GM23248 (cell line): ENCODE data around the gene BRD3.

Experiments
- EZH2 ChIP-seq: fragments of 200-600 bp; sonication (generic); IDR thresholded peaks from 2 replicates; pipeline ENCODE4 v1.6.1; 2018; ENCODE audit warnings: antibody characterized with exemption, mild to moderate bottlenecking; ENCODE audit not compliant: insufficient read depth, poor library complexity, severe bottlenecking
- EZH2phosphoT487 ChIP-seq: fragments of 200-600 bp; sonication (generic); IDR thresholded peaks from 2 replicates; pipeline ENCODE4 v1.6.1; 2018; ENCODE audit warnings: antibody characterized with exemption, moderate library complexity, mild to moderate bottlenecking, low read depth; ENCODE audit not compliant: insufficient read depth

DNA sequence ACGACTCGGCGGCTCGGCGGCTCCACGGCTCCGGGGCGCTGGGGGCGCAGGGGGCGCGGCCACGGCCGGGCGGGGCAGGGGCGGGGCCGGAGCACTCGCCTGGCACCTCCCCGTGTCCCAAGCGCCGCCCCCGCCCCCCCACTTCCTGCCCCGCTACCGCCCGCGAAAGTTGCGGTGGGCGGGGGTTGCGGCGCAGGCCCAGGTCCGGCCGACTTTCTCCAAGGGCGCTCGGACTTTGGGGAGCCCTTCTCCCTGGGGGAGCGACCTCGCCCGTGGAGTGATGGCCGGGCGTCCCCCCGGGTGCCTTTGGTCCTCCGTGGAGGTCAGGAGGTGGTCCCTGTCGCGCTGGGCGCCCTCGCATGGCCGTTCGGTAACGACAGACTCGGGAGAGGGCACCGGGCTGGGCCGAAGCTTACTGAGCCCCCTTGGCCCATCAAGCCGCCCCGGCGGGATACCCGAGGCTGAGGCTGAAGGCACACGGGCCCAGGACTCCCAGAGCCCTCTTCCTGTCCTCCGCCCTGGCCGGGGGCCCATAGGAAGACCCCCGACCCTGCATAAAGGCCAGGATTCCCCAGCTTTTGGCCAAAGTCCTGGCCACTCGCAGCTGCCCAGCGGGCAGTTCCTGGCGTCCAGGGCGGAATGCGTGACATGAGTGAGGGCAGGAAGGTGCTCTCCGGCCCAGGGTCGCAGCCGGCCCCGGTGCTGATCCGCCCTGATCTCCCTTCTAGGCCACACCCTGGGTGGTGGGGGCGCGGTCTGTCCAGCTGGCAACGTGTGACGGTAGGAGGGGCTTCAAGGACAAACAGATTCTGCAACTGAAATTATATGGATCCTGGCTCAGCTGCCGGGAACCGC, 74.8 kb downstream of the BRD3 start:
- TF ChIP-seq EZH2phosphoT487 (no peak), EZH2 (no peak)
